Activated naive CD8-positive, alpha-beta T cell treated with anti-CD3 and anti-CD28 coated beads, Interleukin-2, amount 50 U/mL, for 24 hours (primary cell): ENCODE data around the gene ASMTL.

Experiments used
- ATAC-seq: fragments of 150-1000 bp; cut with Tn5 transposase; one replicate; pipeline ENCODE4 v1.10.0; 2021
- DNase-seq: peaks from one replicate; pipeline ENCODE4 v3.0.0; 2021
- H3K27ac Mint-ChIP-seq: one replicate; pipeline ENCODE4 v1.8.0; 2021; ENCODE audit warnings: mild to moderate bottlenecking, mixed read lengths
- H3K27me3 Mint-ChIP-seq: one replicate; pipeline ENCODE4 v1.8.0; 2021; ENCODE audit warnings: mixed read lengths
- H3K36me3 Mint-ChIP-seq: one replicate; pipeline ENCODE4 v1.8.0; 2021; ENCODE audit warnings: low read depth, mixed read lengths
- H3K4me1 Mint-ChIP-seq: one replicate; pipeline ENCODE4 v1.8.0; 2021; ENCODE audit warnings: mixed read lengths
- H3K4me3 Mint-ChIP-seq: one replicate; pipeline ENCODE4 v1.8.0; 2021; ENCODE audit warnings: mild to moderate bottlenecking, moderate library complexity, mixed read lengths
- H3K9me3 Mint-ChIP-seq: one replicate; pipeline ENCODE4 v1.8.0; 2021; ENCODE audit warnings: mixed read lengths

Gene ASMTL

DNA sequence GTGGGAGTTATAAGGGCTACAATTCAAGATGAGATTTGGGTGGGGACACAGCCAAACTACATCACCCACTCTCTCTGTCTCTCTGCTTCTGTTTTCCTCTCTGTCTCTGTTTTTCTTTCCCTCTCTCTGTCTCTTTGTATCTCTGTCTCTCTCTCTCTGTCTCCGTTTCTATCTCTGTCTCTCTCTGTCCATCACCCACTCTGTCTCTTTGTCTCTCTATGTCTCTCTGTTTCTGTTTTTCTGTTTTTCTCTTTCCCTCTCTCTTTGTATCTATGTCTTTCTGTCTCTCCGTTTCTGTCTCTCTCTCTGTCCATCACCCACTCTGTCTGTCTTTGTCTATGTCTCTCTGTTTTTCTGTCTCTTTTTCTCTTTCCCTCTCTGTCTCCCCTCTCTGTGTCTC is 90.8 kb downstream of the ASMTL start:
- no peak overlapping the region for H3K4me3 Mint-ChIP-seq
- H3K27me3 Mint-ChIP-seq = no peaks in the 10 kb centered on the region
- H3K4me1 Mint-ChIP-seq = peaks cover 8% of the 10 kb centered on the region

DNA sequence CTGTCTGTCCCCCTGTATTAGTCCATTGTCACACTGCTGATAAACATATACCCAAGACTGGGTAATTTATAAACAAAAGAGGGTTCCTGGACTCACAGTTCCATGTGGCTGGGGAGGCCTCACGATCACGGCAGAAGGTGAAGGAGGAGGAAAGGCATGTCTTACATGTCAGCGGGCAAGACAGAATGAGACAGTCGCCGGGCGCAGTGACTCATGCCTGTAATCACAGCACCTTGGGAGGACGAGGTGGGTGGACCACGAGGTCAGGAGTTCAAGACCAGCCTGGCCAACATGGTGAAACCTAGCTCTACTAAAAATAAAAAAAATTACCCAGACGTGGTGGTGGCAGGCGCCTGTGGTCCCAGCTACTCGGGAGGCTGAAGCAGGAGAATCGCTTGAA is 91.4 kb downstream of the ASMTL start:
- no peak overlapping the region for H3K27ac Mint-ChIP-seq
- peaks cover 17% of the 10 kb centered on the region for H3K36me3 Mint-ChIP-seq
- peak; percentile 18 for DNase-seq
- no peak overlapping the region for H3K4me3 Mint-ChIP-seq
- ATAC-seq = no peak
- no peaks in the 10 kb centered on the region for H3K9me3 Mint-ChIP-seq
- H3K4me1 Mint-ChIP-seq = peaks cover 8% of the 10 kb centered on the region
- no peaks in the 10 kb centered on the region for H3K27me3 Mint-ChIP-seq

More for the DNA sequence above, 90.8 kb downstream of the ASMTL start:
- H3K9me3 Mint-ChIP-seq = no peaks in the 10 kb centered on the region
- DNase-seq (no peak), ATAC-seq (no peak)
- H3K27ac Mint-ChIP-seq = no peak overlapping the region
- peaks cover 17% of the 10 kb centered on the region for H3K36me3 Mint-ChIP-seq

GRCh38 chrX:1360171-1360570 is 92.5 kb downstream of the ASMTL start:
- no peaks in the 10 kb centered on the region for H3K9me3 Mint-ChIP-seq
- H3K27ac Mint-ChIP-seq = no peak overlapping the region
- peaks cover 17% of the 10 kb centered on the region for H3K36me3 Mint-ChIP-seq
- no peak for DNase-seq
- no peaks in the 10 kb centered on the region for H3K27me3 Mint-ChIP-seq
- no peak for ATAC-seq
- H3K4me3 Mint-ChIP-seq = no peak overlapping the region
- H3K4me1 Mint-ChIP-seq = peaks cover 8% of the 10 kb centered on the region

DNA sequence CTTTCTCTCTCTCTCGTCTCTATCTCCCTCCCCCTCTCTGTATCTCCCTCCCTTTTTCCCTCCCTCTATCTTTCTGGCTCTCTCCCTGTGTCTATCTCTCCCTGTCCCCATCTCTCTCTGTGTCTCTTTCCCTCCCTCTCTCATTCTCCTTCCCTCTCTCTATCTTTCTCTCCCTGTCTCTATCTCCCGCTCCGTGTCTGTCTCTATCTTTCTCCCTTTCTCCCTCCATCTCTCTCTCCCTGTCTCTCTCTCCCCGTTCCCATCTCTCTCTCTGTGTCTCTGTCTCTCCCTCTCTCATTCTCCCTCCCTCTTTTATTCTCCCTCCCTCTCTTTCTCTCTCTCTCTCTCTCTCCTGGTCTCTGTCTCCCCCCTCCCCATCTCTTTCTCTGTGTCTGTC is 93.2 kb downstream of the ASMTL start:
- ATAC-seq = no peak
- Mint-ChIP-seq H3K9me3 (no peaks in the 10 kb centered on the region), H3K4me3 (no peak overlapping the region), H3K27me3 (no peaks in the 10 kb centered on the region), H3K4me1 (peaks cover 6% of the 10 kb centered on the region), H3K36me3 (peaks cover 14% of the 10 kb centered on the region), H3K27ac (no peak overlapping the region)
- DNase-seq = no peak

DNA sequence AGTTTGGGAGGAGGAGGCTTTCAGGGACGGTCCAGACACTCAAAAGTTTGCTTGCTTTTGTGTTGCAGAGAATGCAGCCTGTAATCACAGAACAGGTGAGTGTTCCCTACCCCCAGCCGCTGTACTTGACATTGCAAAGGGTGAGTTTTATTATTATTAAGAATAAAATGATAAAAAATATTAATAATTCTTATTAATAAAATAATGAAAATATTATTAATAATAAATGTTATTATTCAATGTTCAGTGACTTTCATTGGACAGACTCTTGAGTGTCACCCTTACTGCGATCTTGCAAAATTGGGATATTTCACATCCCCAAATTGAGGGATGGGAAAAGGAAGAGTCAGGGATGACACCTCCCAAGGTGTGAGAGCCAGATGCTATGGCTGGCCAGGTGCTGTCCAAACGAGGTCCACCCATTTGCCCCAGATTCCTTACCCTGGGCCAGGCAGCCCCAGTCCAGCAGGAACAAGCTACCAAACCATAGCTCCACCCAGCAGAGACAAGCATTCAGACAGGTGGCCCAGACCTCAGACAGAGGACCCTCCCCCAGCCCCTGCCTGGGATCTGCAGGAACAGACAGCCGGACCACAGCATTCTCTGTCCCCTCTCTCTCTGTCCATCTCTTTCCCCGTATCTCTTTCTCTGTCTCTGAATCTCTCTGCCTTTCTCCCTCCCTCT is 93.8 kb downstream of the ASMTL start:
- Mint-ChIP-seq H3K4me1 (peaks cover 6% of the 10 kb centered on the region), H3K27ac (no peak overlapping the region), H3K4me3 (no peak overlapping the region), H3K27me3 (no peaks in the 10 kb centered on the region), H3K36me3 (peaks cover 14% of the 10 kb centered on the region), H3K9me3 (no peaks in the 10 kb centered on the region)
- ATAC-seq (no peak), DNase-seq (no peak)

DNA sequence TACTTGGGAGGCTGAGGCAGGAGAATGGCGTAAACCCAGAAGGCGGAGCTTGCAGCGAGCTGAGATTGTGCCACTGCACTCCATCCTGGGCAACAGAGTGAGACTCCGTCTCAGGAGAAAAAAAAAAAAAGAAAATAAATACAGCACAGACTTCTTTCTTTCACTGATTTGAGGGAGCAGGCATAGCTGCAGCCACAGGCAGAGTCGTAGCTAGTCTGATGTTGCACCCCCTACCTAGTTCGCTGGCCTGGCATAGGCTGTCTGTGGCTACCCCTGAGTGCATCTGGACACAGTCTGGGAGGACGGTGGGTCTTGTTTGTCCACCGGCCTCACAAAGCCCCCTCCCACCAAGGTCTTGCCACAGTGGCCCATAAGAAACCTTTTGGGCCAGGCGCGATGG is 94.7 kb downstream of the ASMTL start:
- ATAC-seq = no peak
- H3K9me3 Mint-ChIP-seq = no peaks in the 10 kb centered on the region
- peaks cover 14% of the 10 kb centered on the region for H3K36me3 Mint-ChIP-seq
- peaks cover 6% of the 10 kb centered on the region for H3K4me1 Mint-ChIP-seq
- H3K27ac Mint-ChIP-seq = no peak overlapping the region
- no peak for DNase-seq
- H3K4me3 Mint-ChIP-seq = no peak overlapping the region
- H3K27me3 Mint-ChIP-seq = no peaks in the 10 kb centered on the region

GRCh38 chrX:1355131-1356046 is 97.3 kb downstream of the ASMTL start:
- ATAC-seq (no peak), DNase-seq (no peak)
- no peak overlapping the region for H3K4me3 Mint-ChIP-seq
- H3K9me3 Mint-ChIP-seq = no peaks in the 10 kb centered on the region
- no peaks in the 10 kb centered on the region for H3K27me3 Mint-ChIP-seq
- no peaks in the 10 kb centered on the region for H3K4me1 Mint-ChIP-seq
- H3K36me3 Mint-ChIP-seq = peaks cover 6% of the 10 kb centered on the region
- H3K27ac Mint-ChIP-seq = no peak overlapping the region

GRCh38 chrX:1354036-1355019 is 98.4 kb downstream of the ASMTL start:
- Mint-ChIP-seq H3K4me3 (no peak overlapping the region), H3K27ac (no peak overlapping the region), H3K9me3 (no peaks in the 10 kb centered on the region), H3K27me3 (no peaks in the 10 kb centered on the region), H3K36me3 (peaks cover 6% of the 10 kb centered on the region), H3K4me1 (no peaks in the 10 kb centered on the region)
- DNase-seq = no peak
- no peak for ATAC-seq
